IMR-90 (cell line): ENCODE data around the gene NMRK2. TPM values are rescaled to one million over a fixed set of nuclear protein-coding genes. Genes with fewer than 3 reads are reported as not detected.

Source experiments
- ATAC-seq: fragments of 200-7000 bp; cut with Tn5 transposase; 2 replicates; pipeline ENCODE4 v1.9.1; 2020; ENCODE audit warnings: low read depth, mild to moderate bottlenecking, moderate library complexity
- BruUV-seq: library from RNA; stranded (reverse); fragments of 400-500 nt; replicated peaks from 2 replicates; lab custom pipeline; 2021; lab: Mats Ljungman, UMichigan
- CTCF ChIA-PET: fragments of 300-600 bp; formaldehyde crosslinking; extraction: SDS; loops from one replicate; lab custom pipeline; 2021; ENCODE audit warnings: antibody characterized with exemption; lab: Yijun Ruan, JAX
- POLR2A ChIA-PET: fragments of 300-600 bp; sonication (Branson Sonifier 250); formaldehyde crosslinking; loops from one replicate; lab custom pipeline; 2022; ENCODE audit warnings: antibody characterized with exemption; ENCODE audit not compliant: unreplicated experiment; lab: Charles Lee
- DNase-seq: peaks from one replicate; pipeline ENCODE4 v3.0.0; 2013
- H2AFZ ChIP-seq: replicated peaks from 2 replicates; pipeline ENCODE3; 2013; ENCODE audit warnings: low read length, mild to moderate bottlenecking; ENCODE audit not compliant: poor library complexity
- H2AK5ac ChIP-seq: 2 replicates; pipeline ENCODE4 v1.6.1; 2013; ENCODE audit warnings: low read depth, low read length, inconsistent platforms
- H2AK9ac ChIP-seq: replicated peaks from 2 replicates; pipeline ENCODE3; 2013; ENCODE audit warnings: mild to moderate bottlenecking, low read depth, low read length, moderate library complexity; ENCODE audit not compliant: poor library complexity
- H2BK120ac ChIP-seq: 2 replicates; pipeline ENCODE4 v1.6.1; 2013; ENCODE audit warnings: low read depth, low read length, inconsistent platforms
- H2BK15ac ChIP-seq: 3 replicates; pipeline ENCODE4 v1.6.1; 2013; ENCODE audit warnings: low read depth, low read length, inconsistent platforms
- H2BK20ac ChIP-seq: 2 replicates; pipeline ENCODE4 v1.6.1; 2013; ENCODE audit warnings: low read depth, mild to moderate bottlenecking, inconsistent platforms, low read length, moderate library complexity
- H2BK5ac ChIP-seq: 2 replicates; pipeline ENCODE4 v1.6.1; 2013; ENCODE audit warnings: mild to moderate bottlenecking, low read depth, low read length, inconsistent platforms; ENCODE audit not compliant: poor library complexity, severe bottlenecking
- H3K14ac ChIP-seq: replicated peaks from 2 replicates; pipeline ENCODE4 v1.6.1; 2013; ENCODE audit warnings: low read depth, low read length, inconsistent platforms
- H3K18ac ChIP-seq: 2 replicates; pipeline ENCODE4 v1.6.1; 2013; ENCODE audit warnings: low read depth, low read length, control low read depth
- H3K23ac ChIP-seq: 2 replicates; pipeline ENCODE4 v1.6.1; 2013; ENCODE audit warnings: low read depth, low read length, inconsistent platforms
- H3K27ac ChIP-seq: 2 replicates; pipeline ENCODE4 v1.5.1; 2013; ENCODE audit warnings: mild to moderate bottlenecking, control low read depth, low read length; ENCODE audit not compliant: insufficient read depth
- H3K27me3 ChIP-seq: 2 replicates; pipeline ENCODE4 v1.6.1; 2013; ENCODE audit warnings: low read length; ENCODE audit not compliant: control insufficient read depth, insufficient read depth
- H3K36me3 ChIP-seq: 2 replicates; pipeline ENCODE4 v1.6.1; 2013; ENCODE audit warnings: low read length, mixed read lengths; ENCODE audit not compliant: control insufficient read depth, insufficient read depth
- H3K4ac ChIP-seq: 2 replicates; pipeline ENCODE4 v1.6.1; 2013; ENCODE audit warnings: low read depth, low read length, inconsistent platforms
- H3K4me1 ChIP-seq: 2 replicates; pipeline ENCODE4 v1.6.1; 2013; ENCODE audit warnings: low read length, mixed read lengths; ENCODE audit not compliant: control insufficient read depth, insufficient read depth
- H3K4me2 ChIP-seq: 2 replicates; pipeline ENCODE4 v1.6.1; 2013; ENCODE audit warnings: low read depth, mild to moderate bottlenecking, control low read depth, low read length, moderate library complexity
- H3K4me3 ChIP-seq: 2 replicates; pipeline ENCODE4 v1.5.1; 2013; ENCODE audit warnings: low read depth, mild to moderate bottlenecking, control low read depth, low read length, moderate library complexity; ENCODE audit not compliant: insufficient read depth
- H3K56ac ChIP-seq: 2 replicates; pipeline ENCODE4 v1.6.1; 2013; ENCODE audit warnings: low read length, inconsistent platforms; ENCODE audit not compliant: insufficient read depth; ENCODE audit errors: extremely low read depth
- H3K79me1 ChIP-seq, 2 experiments: 2 replicates each; pipeline ENCODE4 v1.6.1; 2013; ENCODE audit warnings: low read length in 2 of 2, inconsistent platforms in 1 of 2, low read depth in 1 of 2
- H3K9ac ChIP-seq: 2 replicates; pipeline ENCODE4 v1.6.1; 2013; ENCODE audit warnings: low read depth, low read length, control low read depth
- H3K9me1 ChIP-seq: 2 replicates; pipeline ENCODE4 v1.6.1; 2013; ENCODE audit warnings: low read length, inconsistent platforms; ENCODE audit not compliant: insufficient read depth
- H3K9me3 ChIP-seq: 2 replicates; pipeline ENCODE4 v1.6.1; 2013; ENCODE audit warnings: low read length; ENCODE audit not compliant: control insufficient read depth, insufficient read depth
- H4K20me1 ChIP-seq: 2 replicates; pipeline ENCODE4 v1.6.1; 2013; ENCODE audit warnings: low read length, inconsistent platforms; ENCODE audit not compliant: insufficient read depth
- H4K5ac ChIP-seq: 2 replicates; pipeline ENCODE4 v1.6.1; 2013; ENCODE audit warnings: mild to moderate bottlenecking, low read depth, low read length, control low read depth
- H4K8ac ChIP-seq, 2 experiments: 2 replicates each; pipeline ENCODE4 v1.6.1; 2013; ENCODE audit warnings: low read depth in 2 of 2, low read length in 2 of 2, control low read depth in 1 of 2, inconsistent platforms in 1 of 2
- H4K91ac ChIP-seq: 2 replicates; pipeline ENCODE4 v1.6.1; 2013; ENCODE audit warnings: low read depth, low read length, inconsistent platforms; ENCODE audit not compliant: insufficient read depth
- BHLHE40 ChIP-seq: fragments of 150-350 bp; IDR thresholded peaks from 2 replicates; pipeline ENCODE4 v1.6.1; 2016; ENCODE audit warnings: mild to moderate bottlenecking, low read depth, low read length
- CEBPB ChIP-seq: IDR thresholded peaks from 2 replicates; pipeline ENCODE4 v1.6.1; 2012; ENCODE audit warnings: low read depth, low read length, improper control_type of control experiment
- CHD1 ChIP-seq: IDR thresholded peaks from 2 replicates; pipeline ENCODE4 v1.6.1; 2012; ENCODE audit warnings: low read depth, low read length, improper control_type of control experiment
- MAFK ChIP-seq: IDR thresholded peaks from 2 replicates; pipeline ENCODE4 v1.6.1; 2012; ENCODE audit warnings: low read depth, low read length, improper control_type of control experiment
- MXI1 ChIP-seq: IDR thresholded peaks from 2 replicates; pipeline ENCODE4 v1.6.1; 2012; ENCODE audit warnings: low read depth, mild to moderate bottlenecking, low read length, moderate library complexity, borderline replicate concordance
- NFE2L2 ChIP-seq: fragments of 150-350 bp; IDR thresholded peaks from 2 replicates; pipeline ENCODE4 v1.6.1; 2016; ENCODE audit warnings: low read depth, mild to moderate bottlenecking, low read length
- POLR2A ChIP-seq: IDR thresholded peaks from 2 replicates; pipeline ENCODE4 v1.6.1; 2012; ENCODE audit warnings: mild to moderate bottlenecking, low read depth, low read length
- RAD21 ChIP-seq: IDR thresholded peaks from 2 replicates; pipeline ENCODE4 v1.6.1; 2012; ENCODE audit warnings: low read length, improper control_type of control experiment
- RCOR1 ChIP-seq: IDR thresholded peaks from 2 replicates; pipeline ENCODE4 v1.6.1; 2012; ENCODE audit warnings: mild to moderate bottlenecking, low read length, improper control_type of control experiment; ENCODE audit not compliant: insufficient replicate concordance
- RFX5 ChIP-seq: IDR thresholded peaks from 2 replicates; pipeline ENCODE4 v1.8.0; 2012; ENCODE audit warnings: low read depth, mild to moderate bottlenecking, low read length, moderate library complexity
- SMC3 ChIP-seq: fragments of 150-350 bp; IDR thresholded peaks from 2 replicates; pipeline ENCODE4 v1.6.1; 2016; ENCODE audit warnings: low read depth, mild to moderate bottlenecking, antibody characterized with exemption, low read length, moderate library complexity
- WGBS, 2 experiments: methylation state at CpG; one replicate each; pipeline versions ENCODE4 v1.1.5 to v1.1.7; 2013; ENCODE audit warnings: missing lambda C conversion rate in 2 of 2; ENCODE audit not compliant: insufficient read length in 1 of 2; ENCODE audit errors: extremely low coverage in 2 of 2; 5-methylcytosine and 5-hydroxymethylcytosine counted together
- dilution Hi-C: fragments of 300-500 bp; cut with HindIII; formaldehyde crosslinking; loops from one replicate; pipeline ENCODE4 v1.14.3; 2018; ENCODE audit warnings: low sequenced_read_pairs; ENCODE audit not compliant: unreplicated experiment
- in situ Hi-C: fragments of 300-500 bp; cut with MboI; formaldehyde crosslinking; loops from 3 replicates; pipeline ENCODE4 v1.14.3; 2019; ENCODE audit warnings: low sequenced_read_pairs, inconsistent platforms, mixed read lengths
- intact Hi-C: fragments of 100-400 bp; cut with micrococcal nuclease; formaldehyde crosslinking; loops from 2 replicates; pipeline ENCODE4 v1.10.0; 2022
- polyA plus RNA-seq, 3 experiments: library from polyadenylated mRNA; depleted of rRNA; stranded (reverse); fragments of >200 nt; gene quantifications; 2 replicates each; pipeline ENCODE4 v1.2.3, GENCODE V29; 2012; ENCODE audit warnings: low replicate concordance in 1 of 3
- total RNA-seq: library from RNA; depleted of rRNA; stranded (reverse); fragments of >200 nt; gene quantifications from 2 replicates; pipeline ENCODE4 v1.2.3, GENCODE V29; 2012
- TF ChIP-seq, protein P1 (sequence below): fragments of 150-350 bp; IDR thresholded peaks from 2 replicates; pipeline ENCODE4 v1.6.1; 2016; ENCODE audit warnings: low read depth, mild to moderate bottlenecking, low read length, moderate library complexity, borderline replicate concordance
- TF ChIP-seq, protein P2 (sequence below): fragments of 150-350 bp; IDR thresholded peaks from 2 replicates; pipeline ENCODE4 v1.6.1; 2017; ENCODE audit warnings: mild to moderate bottlenecking, antibody characterized with exemption, low read length, low read depth
- TF ChIP-seq, protein P3 (sequence below): conservative IDR thresholded peaks from 2 replicates; pipeline ENCODE4 v1.5.1; 2012; ENCODE audit warnings: mild to moderate bottlenecking, low read depth, low read length, improper control_type of control experiment

The NMRK2 gene
- total and polyA plus RNA-seq, 2 of the 4 experiments (the other 2 are of a cell fraction) = not detected

- Histone ChIP-seq H2AFZ (peak overlapping the region; percentile 51), H3K14ac (no peak overlapping the region), H3K4ac (no peak overlapping the region), H4K8ac (no peak overlapping the region), H4K5ac (no peak overlapping the region), H3K27ac (no peak overlapping the region), H3K9me1 (peaks cover 11% of the 10 kb centered on the region; the same call in 1 of the 2 replicates), H3K9me3 (no peaks in the 10 kb centered on the region), H2BK20ac (no peak overlapping the region), H3K36me3 (peaks cover 67% of the 10 kb centered on the region), H3K79me1 (peaks cover 14 to 63% of the 10 kb centered on the region in 2 experiments), H3K9ac (no peak overlapping the region), H2BK120ac (no peak overlapping the region), H3K18ac (no peak overlapping the region), H3K56ac (no peak overlapping the region), H3K4me3 (no peak overlapping the region), H4K20me1 (peaks cover 82% of the 10 kb centered on the region), H2BK5ac (no peak overlapping the region), H4K91ac (no peak overlapping the region), H2BK15ac (no peak overlapping the region), H3K4me2 (no peak overlapping the region), H3K4me1 (no peaks in the 10 kb centered on the region), H3K27me3 (no peaks in the 10 kb centered on the region), H2AK5ac (no peak overlapping the region), H2AK9ac (no peak overlapping the region), H3K23ac (no peak overlapping the region)
- in situ Hi-C loops (no loop called here), intact Hi-C loops (no loop called here), dilution Hi-C loops (no loop called here)
- CTCF ChIA-PET = no interaction called here
- TF ChIP-seq CEBPB (no peak), RAD21 (no peak), BHLHE40 (no peak), MAFK (no peak), NFE2L2 (no peak), RCOR1 (no peak), SMC3 (no peak), MXI1 (no peak), RFX5 (no peak), POLR2A (no peak), CHD1 (no peak)
- TF ChIP-seq, protein P1, sequence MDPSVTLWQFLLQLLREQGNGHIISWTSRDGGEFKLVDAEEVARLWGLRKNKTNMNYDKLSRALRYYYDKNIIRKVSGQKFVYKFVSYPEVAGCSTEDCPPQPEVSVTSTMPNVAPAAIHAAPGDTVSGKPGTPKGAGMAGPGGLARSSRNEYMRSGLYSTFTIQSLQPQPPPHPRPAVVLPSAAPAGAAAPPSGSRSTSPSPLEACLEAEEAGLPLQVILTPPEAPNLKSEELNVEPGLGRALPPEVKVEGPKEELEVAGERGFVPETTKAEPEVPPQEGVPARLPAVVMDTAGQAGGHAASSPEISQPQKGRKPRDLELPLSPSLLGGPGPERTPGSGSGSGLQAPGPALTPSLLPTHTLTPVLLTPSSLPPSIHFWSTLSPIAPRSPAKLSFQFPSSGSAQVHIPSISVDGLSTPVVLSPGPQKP = no peak
- TF ChIP-seq, protein P2, sequence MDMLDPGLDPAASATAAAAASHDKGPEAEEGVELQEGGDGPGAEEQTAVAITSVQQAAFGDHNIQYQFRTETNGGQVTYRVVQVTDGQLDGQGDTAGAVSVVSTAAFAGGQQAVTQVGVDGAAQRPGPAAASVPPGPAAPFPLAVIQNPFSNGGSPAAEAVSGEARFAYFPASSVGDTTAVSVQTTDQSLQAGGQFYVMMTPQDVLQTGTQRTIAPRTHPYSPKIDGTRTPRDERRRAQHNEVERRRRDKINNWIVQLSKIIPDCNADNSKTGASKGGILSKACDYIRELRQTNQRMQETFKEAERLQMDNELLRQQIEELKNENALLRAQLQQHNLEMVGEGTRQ = no peak
- TF ChIP-seq, protein P3, sequence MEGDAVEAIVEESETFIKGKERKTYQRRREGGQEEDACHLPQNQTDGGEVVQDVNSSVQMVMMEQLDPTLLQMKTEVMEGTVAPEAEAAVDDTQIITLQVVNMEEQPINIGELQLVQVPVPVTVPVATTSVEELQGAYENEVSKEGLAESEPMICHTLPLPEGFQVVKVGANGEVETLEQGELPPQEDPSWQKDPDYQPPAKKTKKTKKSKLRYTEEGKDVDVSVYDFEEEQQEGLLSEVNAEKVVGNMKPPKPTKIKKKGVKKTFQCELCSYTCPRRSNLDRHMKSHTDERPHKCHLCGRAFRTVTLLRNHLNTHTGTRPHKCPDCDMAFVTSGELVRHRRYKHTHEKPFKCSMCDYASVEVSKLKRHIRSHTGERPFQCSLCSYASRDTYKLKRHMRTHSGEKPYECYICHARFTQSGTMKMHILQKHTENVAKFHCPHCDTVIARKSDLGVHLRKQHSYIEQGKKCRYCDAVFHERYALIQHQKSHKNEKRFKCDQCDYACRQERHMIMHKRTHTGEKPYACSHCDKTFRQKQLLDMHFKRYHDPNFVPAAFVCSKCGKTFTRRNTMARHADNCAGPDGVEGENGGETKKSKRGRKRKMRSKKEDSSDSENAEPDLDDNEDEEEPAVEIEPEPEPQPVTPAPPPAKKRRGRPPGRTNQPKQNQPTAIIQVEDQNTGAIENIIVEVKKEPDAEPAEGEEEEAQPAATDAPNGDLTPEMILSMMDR = no peak
- ATAC-seq (no peak), DNase-seq (no peak)
- POLR2A ChIA-PET = no interaction called here
- BruUV-seq = TSS peak; percentile 92
- WGBS, 2 experiments = 91% methylated on average over 16 of the region's 29 CpGs; no CpG with 5 or more reads in 1 of the 2 experiments
These were observed 43.8 kb downstream of the NMRK2 start for GRCh38 chr19:3976495-3977241.
